ENCODE measurements around the gene PSMA2.

The PSMA2 gene

DNA sequence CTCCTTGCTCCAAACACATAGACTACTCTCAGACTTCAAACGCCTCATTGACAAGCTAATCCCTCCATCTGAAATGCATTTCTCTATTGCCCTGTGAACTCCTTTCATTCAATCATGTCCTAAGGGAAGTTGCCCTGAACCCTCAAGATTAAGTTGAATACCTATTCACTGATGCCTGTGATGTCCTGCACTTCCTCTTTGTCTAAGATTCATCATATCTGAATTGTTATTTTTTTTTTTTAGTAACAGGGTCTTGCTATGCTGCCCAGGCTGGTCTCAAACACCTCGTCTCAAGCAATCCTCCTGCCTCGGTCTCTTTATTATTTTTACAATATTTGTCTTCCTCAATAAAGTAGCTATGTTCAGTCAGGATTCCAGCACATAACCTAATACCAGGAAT lies 3.2 kb downstream of the PSMA2 start:
- TF ChIP-seq ZFX (IDR thresholded peaks at IDR 0.05): no peak
- TF ChIP-seq, protein P1, sequence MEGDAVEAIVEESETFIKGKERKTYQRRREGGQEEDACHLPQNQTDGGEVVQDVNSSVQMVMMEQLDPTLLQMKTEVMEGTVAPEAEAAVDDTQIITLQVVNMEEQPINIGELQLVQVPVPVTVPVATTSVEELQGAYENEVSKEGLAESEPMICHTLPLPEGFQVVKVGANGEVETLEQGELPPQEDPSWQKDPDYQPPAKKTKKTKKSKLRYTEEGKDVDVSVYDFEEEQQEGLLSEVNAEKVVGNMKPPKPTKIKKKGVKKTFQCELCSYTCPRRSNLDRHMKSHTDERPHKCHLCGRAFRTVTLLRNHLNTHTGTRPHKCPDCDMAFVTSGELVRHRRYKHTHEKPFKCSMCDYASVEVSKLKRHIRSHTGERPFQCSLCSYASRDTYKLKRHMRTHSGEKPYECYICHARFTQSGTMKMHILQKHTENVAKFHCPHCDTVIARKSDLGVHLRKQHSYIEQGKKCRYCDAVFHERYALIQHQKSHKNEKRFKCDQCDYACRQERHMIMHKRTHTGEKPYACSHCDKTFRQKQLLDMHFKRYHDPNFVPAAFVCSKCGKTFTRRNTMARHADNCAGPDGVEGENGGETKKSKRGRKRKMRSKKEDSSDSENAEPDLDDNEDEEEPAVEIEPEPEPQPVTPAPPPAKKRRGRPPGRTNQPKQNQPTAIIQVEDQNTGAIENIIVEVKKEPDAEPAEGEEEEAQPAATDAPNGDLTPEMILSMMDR (conservative IDR thresholded peaks at IDR 0.05): no peak
- H3K27ac ChIP-seq: no peak overlapping the region

DNA sequence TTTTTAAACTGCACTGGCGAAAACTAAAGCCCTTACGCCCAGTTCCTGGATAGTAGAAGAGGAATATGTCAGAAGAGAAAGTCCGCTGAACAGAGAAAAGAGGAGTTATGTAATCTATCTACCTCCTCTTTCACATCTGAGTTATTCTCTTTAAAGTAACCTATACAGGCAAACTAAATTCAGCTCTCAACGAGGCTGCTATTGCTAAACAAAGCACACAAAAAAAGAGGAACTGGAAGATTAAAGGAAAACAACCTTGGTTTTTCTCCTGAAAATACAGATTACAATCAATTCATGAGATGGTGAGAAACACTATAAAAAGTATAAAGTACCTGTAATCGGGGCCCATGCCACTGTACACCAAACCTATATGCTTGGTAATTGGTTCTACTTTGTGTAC lies 5.8 kb downstream of the PSMA2 start:
- TF ChIP-seq, protein P1 (conservative IDR thresholded peaks at IDR 0.05): no peak
- no peak for TF ChIP-seq ZFX (IDR thresholded peaks at IDR 0.05)
- H3K27ac ChIP-seq: no peak overlapping the region

DNA sequence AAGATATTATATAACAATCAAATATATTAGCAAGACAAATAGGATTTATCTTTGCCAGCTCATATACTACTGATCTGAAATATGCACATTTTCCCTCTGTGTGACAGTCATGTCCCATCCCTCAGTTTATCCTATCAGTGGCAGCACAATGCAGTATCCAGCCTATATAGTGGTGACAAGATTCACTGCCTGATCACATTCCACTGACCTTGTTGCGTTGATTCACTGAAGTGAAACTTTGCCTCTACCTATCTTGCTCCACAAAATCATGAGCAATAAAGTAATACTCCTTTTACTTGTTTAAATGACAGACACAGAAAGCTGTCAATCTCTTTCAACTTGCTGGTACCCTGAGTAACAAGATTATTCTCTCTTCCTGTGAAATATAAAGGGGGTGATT lies 6.3 kb downstream of the PSMA2 start:
- H3K27ac ChIP-seq: no peak overlapping the region
- TF ChIP-seq ZFX (IDR thresholded peaks at IDR 0.05): no peak
- TF ChIP-seq, protein P1 (conservative IDR thresholded peaks at IDR 0.05): no peak

DNA sequence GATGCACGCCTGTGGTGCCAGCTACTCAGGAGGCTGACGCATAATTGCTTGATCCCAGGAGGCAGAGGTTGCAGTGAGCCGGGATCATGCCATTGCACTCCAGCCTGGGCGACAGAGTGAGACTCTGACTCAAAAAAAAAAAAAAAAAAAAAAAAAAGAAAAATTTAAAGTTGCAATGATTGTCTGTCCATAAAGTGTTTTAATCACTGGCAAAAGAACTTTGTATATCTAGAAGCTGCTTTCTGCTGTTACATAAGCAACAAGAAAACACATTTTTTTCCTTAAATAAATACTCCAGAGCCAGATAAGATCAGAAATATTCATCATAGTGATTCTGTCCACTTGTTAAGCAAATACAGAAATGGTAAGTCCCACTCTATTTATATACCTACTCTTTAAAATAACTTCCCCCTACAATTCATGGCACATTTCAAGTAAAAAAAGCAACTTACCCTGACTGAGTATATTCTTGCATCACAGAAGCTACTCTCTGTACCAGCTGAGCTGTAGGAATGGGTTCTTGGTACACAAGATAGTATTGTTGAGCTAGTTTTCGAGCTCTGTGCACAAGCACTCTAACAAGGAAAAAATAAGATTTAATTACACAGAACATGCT lies 7.6 kb downstream of the PSMA2 start:
- no peak overlapping the region for H3K27ac ChIP-seq
- TF ChIP-seq, protein P1 (conservative IDR thresholded peaks at IDR 0.05): no peak
- TF ChIP-seq ZFX (IDR thresholded peaks at IDR 0.05): no peak

DNA sequence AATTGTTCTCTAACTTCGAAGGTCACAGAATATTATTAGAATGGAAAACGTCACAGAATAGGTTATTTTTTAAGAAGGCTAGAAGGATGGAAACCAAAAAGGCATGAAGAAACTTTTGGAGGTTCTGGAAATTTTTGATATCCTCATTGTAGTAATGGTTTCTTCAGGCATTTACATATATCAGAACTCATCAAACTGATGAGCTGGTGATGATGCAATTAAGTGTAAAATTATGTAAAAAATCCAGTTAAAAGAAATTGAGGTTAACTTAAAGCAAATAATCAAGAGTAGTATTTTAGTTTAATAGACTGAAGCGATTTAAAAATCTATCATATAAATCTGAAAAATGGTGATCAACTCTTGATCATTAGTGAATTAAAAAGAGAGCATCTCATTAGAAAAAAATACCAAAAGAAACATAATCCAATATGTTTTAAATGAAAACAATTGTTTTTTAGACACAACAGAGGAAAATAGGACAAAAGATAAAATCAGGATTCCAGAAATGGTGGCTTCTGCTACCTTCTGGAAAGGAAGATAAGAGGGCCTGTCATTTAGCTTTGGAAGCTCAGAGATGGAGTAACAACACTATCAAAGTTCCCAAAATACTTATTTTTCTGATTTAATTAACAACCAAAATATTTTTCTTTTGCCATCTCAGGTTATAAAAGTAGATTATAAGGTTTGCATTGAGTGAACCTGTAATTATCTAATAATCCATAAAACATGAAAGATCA lies 9.8 kb downstream of the PSMA2 start:
- H3K27ac ChIP-seq: no peak overlapping the region
- TF ChIP-seq, protein P1 (conservative IDR thresholded peaks at IDR 0.05): no peak

DNA sequence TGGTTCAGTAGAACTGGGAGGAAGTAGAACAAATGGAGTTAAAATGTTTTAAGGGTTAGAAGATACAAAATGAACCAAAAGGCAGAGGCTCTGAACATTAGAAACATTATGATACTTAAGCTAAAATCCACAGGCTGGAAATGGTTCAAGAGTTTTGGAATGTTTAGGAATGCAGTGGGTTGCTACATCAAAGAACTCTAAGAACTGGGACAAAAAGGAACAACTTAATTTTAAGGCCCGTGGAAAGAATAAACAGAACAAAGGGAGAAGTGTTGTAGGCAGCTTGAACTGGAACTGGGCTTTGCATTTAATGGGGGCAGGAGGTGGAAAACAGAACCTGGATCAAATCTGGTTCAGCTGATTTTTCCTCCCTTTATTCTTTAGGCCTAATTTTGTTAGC lies 16.6 kb downstream of the PSMA2 start:
- TF ChIP-seq, protein P1 (conservative IDR thresholded peaks at IDR 0.05): no peak
- no peak for TF ChIP-seq ZFX (IDR thresholded peaks at IDR 0.05)
- no peak overlapping the region for H3K27ac ChIP-seq

DNA sequence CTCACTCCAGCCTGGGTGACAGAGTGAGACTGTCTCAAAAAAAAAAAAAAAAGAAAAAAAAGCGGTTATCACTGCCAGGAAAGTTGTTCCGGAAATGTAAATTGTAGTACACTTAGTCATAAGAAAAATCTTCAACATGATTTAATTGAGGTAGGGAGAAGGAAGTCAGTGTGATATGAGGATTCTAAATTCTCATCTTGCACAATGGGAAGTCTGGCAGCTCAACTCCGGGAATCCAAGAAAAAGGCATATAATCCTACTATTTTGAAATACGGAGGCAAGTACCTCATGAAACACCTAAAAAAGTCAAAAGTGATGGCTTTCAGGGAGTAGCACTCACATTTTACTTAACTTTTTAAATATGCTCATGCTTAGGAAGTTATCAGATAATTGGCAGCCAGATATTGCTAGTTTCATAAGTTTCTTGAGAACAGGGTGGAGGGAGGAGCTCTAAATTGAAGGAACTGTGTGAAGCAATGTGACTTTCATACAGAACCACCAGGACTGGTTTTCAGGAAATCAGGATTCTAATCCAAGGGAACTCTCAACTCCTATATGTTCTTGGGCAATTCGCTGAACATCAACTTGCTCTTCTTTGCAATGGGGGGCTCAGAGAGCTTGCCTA lies 17.4 kb downstream of the PSMA2 start:
- TF ChIP-seq, protein P1 (conservative IDR thresholded peaks at IDR 0.05): no peak
- no peak for TF ChIP-seq ZFX (IDR thresholded peaks at IDR 0.05)
- no peak overlapping the region for H3K27ac ChIP-seq
